NCI-H2227 (cell line): ENCODE measurements around the gene PTPRG.

Experiments used
- DNase-seq: peaks from one replicate; lab custom pipeline; 2025; ENCODE audit not compliant: unreplicated experiment; lab: John Stamatoyannopoulos, UW

Gene PTPRG

GRCh38 chr3:61914276-61914675, 352.9 kb downstream of the PTPRG start:
- DNase-seq, result no peak

GRCh38 chr3:61915296-61915695, 353.9 kb downstream of the PTPRG start:
- DNase-seq, result no peak

- DNase-seq, result no peak
Observed at GRCh38 chr3:61919371-61919770, 358.0 kb downstream of the PTPRG start.

GRCh38 chr3:61922118-61922517, 360.7 kb downstream of the PTPRG start:
- DNase-seq, result no peak

- DNase-seq, result no peak
Observed at GRCh38 chr3:61924090-61924735, 362.8 kb downstream of the PTPRG start.

- no peak for DNase-seq
Observed at GRCh38 chr3:61924991-61925390, 363.6 kb downstream of the PTPRG start.

- DNase-seq, result no peak
Observed at GRCh38 chr3:61925721-61926120, 364.4 kb downstream of the PTPRG start.

- no peak for DNase-seq
Observed at GRCh38 chr3:61926923-61927322, 365.6 kb downstream of the PTPRG start.

- no peak for DNase-seq
Observed at GRCh38 chr3:61927332-61927731, 366.0 kb downstream of the PTPRG start.

- DNase-seq, result no peak
Observed at GRCh38 chr3:61928039-61928438, 366.7 kb downstream of the PTPRG start.

GRCh38 chr3:61928776-61929314, 367.5 kb downstream of the PTPRG start:
- no peak for DNase-seq

GRCh38 chr3:61929617-61930016, 368.2 kb downstream of the PTPRG start:
- no peak for DNase-seq

GRCh38 chr3:61932499-61932898, 371.1 kb downstream of the PTPRG start:
- DNase-seq, result no peak

GRCh38 chr3:61933798-61934504, 372.6 kb downstream of the PTPRG start:
- DNase-seq, result no peak

GRCh38 chr3:61934505-61934871, 373.1 kb downstream of the PTPRG start:
- no peak for DNase-seq

- no peak for DNase-seq
Observed at GRCh38 chr3:61935814-61936213, 374.4 kb downstream of the PTPRG start.

- DNase-seq, result no peak
Observed at GRCh38 chr3:61936344-61936937, 375.1 kb downstream of the PTPRG start.

- DNase-seq, result no peak
Observed at GRCh38 chr3:61937477-61937876, 376.1 kb downstream of the PTPRG start.

GRCh38 chr3:61938878-61939549, 377.6 kb downstream of the PTPRG start:
- DNase-seq, result no peak

GRCh38 chr3:61940236-61940635, 378.9 kb downstream of the PTPRG start:
- no peak for DNase-seq

- no peak for DNase-seq
Observed at GRCh38 chr3:61943975-61944374, 382.6 kb downstream of the PTPRG start.

GRCh38 chr3:61944726-61945125, 383.4 kb downstream of the PTPRG start:
- no peak for DNase-seq
